HL-60 (cell line): ENCODE measurements around the gene KRT82.

Experiments used
- DNase-seq, 2 experiments: peaks; one replicate each; pipeline ENCODE4 v3.0.0-alpha.2; 2010 to 2020; ENCODE audit warnings: low read depth in 1 of 2, low spot score in 1 of 2
- H3K27ac ChIP-seq: fragments of 250-450 bp; sonication (Bioruptor Pico); replicated peaks from 2 replicates; pipeline ENCODE4 v1.5.1; 2020; ENCODE audit warnings: mild to moderate bottlenecking, moderate library complexity
- H3K27me3 ChIP-seq: fragments of 250-450 bp; sonication (Bioruptor Pico); 2 replicates; pipeline ENCODE4 v1.5.1; 2021; ENCODE audit warnings: mild to moderate bottlenecking, moderate library complexity; ENCODE audit not compliant: insufficient read depth, poor library complexity, severe bottlenecking
- H3K4me3 ChIP-seq: replicated peaks from 2 replicates; pipeline ENCODE4 v1.5.1; 2011; ENCODE audit warnings: mild to moderate bottlenecking, control low read depth, low read length; ENCODE audit not compliant: insufficient read depth
- GABPA ChIP-seq: IDR thresholded peaks from 2 replicates; pipeline ENCODE4 v1.6.1; 2012; ENCODE audit warnings: low read depth
- POLR2AphosphoS5 ChIP-seq: IDR thresholded peaks from 2 replicates; pipeline ENCODE4 v1.6.1; 2012; ENCODE audit warnings: low read depth
- SPI1 ChIP-seq: IDR thresholded peaks from 2 replicates; pipeline ENCODE4 v1.6.1; 2012; ENCODE audit warnings: low read depth, mild to moderate bottlenecking, borderline replicate concordance
- TF ChIP-seq, protein P1 (sequence below): IDR thresholded peaks from 2 replicates; pipeline ENCODE4 v1.6.1; 2012; ENCODE audit warnings: low read depth; ENCODE audit not compliant: insufficient replicate concordance
- TF ChIP-seq, protein P2 (sequence below): IDR thresholded peaks from one replicate; pipeline ENCODE4 v1.5.1; 2011; ENCODE audit warnings: low read length, control low read depth, inconsistent platforms; ENCODE audit not compliant: insufficient read depth

The KRT82 gene

DNA sequence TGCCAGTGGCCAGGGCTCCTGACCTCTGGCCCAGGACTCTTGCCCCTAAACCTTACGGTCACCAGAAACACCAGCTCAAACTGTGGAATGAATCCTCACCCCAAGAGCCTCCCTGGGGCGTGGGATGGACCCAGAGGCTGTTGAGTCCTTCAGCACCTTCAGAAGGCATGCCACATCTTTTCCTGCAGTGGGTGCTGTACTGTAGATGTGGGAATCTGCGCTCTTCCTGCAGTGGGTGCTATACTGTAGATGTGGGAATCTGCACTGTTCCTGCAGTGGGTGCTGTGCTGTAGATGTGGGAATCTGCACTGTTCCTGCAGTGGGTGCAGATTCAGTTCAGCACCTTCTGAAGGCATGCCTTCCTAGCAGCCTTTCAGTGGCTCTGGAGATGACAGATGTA lies 1.2 kb downstream of the KRT82 start:
- TF ChIP-seq, protein P1, sequence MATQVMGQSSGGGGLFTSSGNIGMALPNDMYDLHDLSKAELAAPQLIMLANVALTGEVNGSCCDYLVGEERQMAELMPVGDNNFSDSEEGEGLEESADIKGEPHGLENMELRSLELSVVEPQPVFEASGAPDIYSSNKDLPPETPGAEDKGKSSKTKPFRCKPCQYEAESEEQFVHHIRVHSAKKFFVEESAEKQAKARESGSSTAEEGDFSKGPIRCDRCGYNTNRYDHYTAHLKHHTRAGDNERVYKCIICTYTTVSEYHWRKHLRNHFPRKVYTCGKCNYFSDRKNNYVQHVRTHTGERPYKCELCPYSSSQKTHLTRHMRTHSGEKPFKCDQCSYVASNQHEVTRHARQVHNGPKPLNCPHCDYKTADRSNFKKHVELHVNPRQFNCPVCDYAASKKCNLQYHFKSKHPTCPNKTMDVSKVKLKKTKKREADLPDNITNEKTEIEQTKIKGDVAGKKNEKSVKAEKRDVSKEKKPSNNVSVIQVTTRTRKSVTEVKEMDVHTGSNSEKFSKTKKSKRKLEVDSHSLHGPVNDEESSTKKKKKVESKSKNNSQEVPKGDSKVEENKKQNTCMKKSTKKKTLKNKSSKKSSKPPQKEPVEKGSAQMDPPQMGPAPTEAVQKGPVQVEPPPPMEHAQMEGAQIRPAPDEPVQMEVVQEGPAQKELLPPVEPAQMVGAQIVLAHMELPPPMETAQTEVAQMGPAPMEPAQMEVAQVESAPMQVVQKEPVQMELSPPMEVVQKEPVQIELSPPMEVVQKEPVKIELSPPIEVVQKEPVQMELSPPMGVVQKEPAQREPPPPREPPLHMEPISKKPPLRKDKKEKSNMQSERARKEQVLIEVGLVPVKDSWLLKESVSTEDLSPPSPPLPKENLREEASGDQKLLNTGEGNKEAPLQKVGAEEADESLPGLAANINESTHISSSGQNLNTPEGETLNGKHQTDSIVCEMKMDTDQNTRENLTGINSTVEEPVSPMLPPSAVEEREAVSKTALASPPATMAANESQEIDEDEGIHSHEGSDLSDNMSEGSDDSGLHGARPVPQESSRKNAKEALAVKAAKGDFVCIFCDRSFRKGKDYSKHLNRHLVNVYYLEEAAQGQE = no peak
- TF ChIP-seq POLR2AphosphoS5 (no peak), SPI1 (no peak), GABPA (no peak)
- TF ChIP-seq, protein P2, sequence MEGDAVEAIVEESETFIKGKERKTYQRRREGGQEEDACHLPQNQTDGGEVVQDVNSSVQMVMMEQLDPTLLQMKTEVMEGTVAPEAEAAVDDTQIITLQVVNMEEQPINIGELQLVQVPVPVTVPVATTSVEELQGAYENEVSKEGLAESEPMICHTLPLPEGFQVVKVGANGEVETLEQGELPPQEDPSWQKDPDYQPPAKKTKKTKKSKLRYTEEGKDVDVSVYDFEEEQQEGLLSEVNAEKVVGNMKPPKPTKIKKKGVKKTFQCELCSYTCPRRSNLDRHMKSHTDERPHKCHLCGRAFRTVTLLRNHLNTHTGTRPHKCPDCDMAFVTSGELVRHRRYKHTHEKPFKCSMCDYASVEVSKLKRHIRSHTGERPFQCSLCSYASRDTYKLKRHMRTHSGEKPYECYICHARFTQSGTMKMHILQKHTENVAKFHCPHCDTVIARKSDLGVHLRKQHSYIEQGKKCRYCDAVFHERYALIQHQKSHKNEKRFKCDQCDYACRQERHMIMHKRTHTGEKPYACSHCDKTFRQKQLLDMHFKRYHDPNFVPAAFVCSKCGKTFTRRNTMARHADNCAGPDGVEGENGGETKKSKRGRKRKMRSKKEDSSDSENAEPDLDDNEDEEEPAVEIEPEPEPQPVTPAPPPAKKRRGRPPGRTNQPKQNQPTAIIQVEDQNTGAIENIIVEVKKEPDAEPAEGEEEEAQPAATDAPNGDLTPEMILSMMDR = no peak
- H3K4me3 ChIP-seq = no peak overlapping the region
- H3K27me3 ChIP-seq = no peaks in the 10 kb centered on the region
- H3K27ac ChIP-seq = no peak overlapping the region
- no peak for DNase-seq

DNA sequence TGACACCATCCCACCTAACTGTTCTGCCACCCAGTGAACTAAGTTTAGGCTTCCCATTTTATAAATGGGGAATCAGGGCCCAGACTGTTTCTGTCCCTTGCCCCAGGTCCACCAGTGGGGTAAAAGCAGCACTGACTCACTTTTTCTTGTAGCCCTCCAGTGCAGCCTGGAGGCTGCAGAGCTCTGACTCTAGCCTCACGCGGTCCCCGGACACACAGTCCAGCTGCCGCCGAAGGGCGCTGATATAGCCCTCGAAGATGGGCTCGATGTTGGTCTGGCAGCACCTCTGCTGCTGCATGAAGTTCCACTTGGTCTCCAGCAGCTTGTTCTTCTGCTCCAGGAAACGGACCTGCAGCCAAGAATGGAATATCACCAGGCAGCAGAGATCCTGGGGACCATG lies 2.6 kb downstream of the KRT82 start:
- no peak for DNase-seq
- Histone ChIP-seq H3K4me3 (no peak overlapping the region), H3K27ac (no peak overlapping the region), H3K27me3 (no peaks in the 10 kb centered on the region)
- TF ChIP-seq, protein P1 = no peak
- no peak for TF ChIP-seq POLR2AphosphoS5

DNA sequence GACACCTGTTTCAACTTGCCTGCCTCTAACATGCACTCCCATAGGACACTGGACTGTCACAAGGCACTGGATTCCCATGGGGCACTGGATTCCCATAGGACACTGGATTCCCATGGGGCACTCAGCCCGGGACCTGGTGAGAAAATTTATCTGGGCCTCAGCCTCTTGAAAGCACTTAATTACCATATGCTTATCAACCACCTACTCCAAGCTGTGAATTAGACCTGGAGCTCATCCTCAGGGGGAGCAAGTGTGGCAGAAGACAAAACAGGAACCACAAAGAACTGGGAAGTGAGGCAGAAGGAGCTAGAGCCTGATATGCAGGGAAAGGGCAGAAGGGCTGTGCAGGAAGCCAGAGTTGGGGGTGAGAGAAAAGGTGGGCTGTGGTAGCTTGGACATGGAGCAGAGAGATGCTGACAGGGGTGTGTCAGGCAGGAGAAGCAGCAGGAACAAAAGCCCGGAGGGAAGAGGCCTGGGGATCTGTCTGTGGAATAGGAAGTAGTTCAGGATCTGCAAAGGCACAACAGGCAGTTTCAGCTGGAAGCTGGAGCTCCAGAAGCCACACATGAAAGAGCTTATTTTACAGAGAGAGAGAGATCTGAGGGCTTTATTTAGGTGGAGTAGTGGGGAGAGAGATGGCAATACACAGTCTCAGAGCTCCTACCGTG lies 3.1 kb downstream of the KRT82 start:
- Histone ChIP-seq H3K27me3 (no peaks in the 10 kb centered on the region), H3K4me3 (no peak overlapping the region), H3K27ac (no peak overlapping the region)
- no peak for TF ChIP-seq POLR2AphosphoS5
- TF ChIP-seq GABPA = no peak
- TF ChIP-seq, protein P2 = no peak
- TF ChIP-seq, protein P1 = no peak
- no peak for TF ChIP-seq SPI1
- DNase-seq = no peak
